ENCODE results near the gene PRRG3.
"Not testable (repeated sequence)": the region's sequence is repeated elsewhere in the genome, so short reads cannot be mapped to it uniquely, and the experiment has no call there.

PRRG3 gene

GRCh38 chrX:151694661-151695582, at the start of gene PRRG3:
PRRG3 (plus strand) TSS chrX:151695458; CDS start chrX:151698815, 3,357 bp downstream.
- Mint-ChIP-seq H3K27me3 (ENCODE audit: low read depth) (peaks cover 12% of the 10 kb centered on the region), H3K36me3 (ENCODE audit: low read depth) (no peaks in the 10 kb centered on the region), H3K4me3 (no peak within 1 kb of the TSS), H3K9me3 (no peaks in the 10 kb centered on the region), H3K4me1 (ENCODE audit: low read depth) (no peaks in the 10 kb centered on the region), H3K27ac (no peak within 1 kb of the TSS)

- Mint-ChIP-seq H3K27me3 (ENCODE audit: low read depth) (no peaks in the 10 kb centered on the region), H3K4me1 (ENCODE audit: low read depth) (no peaks in the 10 kb centered on the region), H3K4me3 (no peak overlapping the region), H3K9me3 (no peaks in the 10 kb centered on the region), H3K36me3 (ENCODE audit: low read depth) (no peaks in the 10 kb centered on the region), H3K27ac (no peak overlapping the region)
Measured at GRCh38 chrX:151675121-151675746, 20.0 kb upstream of the PRRG3 start.

GRCh38 chrX:151676196-151676595, 19.1 kb upstream of the PRRG3 start:
- H3K4me1 Mint-ChIP-seq (ENCODE audit: low read depth): no peaks in the 10 kb centered on the region
- no peaks in the 10 kb centered on the region for H3K27me3 Mint-ChIP-seq (ENCODE audit: low read depth)
- no peaks in the 10 kb centered on the region for H3K36me3 Mint-ChIP-seq (ENCODE audit: low read depth)

GRCh38 chrX:151679798-151680402, 15.4 kb upstream of the PRRG3 start:
- Mint-ChIP-seq H3K9me3 (no peaks in the 10 kb centered on the region), H3K4me3 (no peak overlapping the region), H3K4me1 (ENCODE audit: low read depth) (peaks cover 5% of the 10 kb centered on the region), H3K36me3 (ENCODE audit: low read depth) (no peaks in the 10 kb centered on the region), H3K27ac (no peak overlapping the region), H3K27me3 (ENCODE audit: low read depth) (peaks cover 9% of the 10 kb centered on the region)

More at GRCh38 chrX:151676196-151676595, 19.1 kb upstream of the PRRG3 start:
- H3K27ac Mint-ChIP-seq: no peak overlapping the region
- no peaks in the 10 kb centered on the region for H3K9me3 Mint-ChIP-seq
- no peak overlapping the region for H3K4me3 Mint-ChIP-seq

- Mint-ChIP-seq H3K4me1 (ENCODE audit: low read depth) (peaks cover 5% of the 10 kb centered on the region), H3K9me3 (no peaks in the 10 kb centered on the region), H3K4me3 (no peak overlapping the region), H3K36me3 (ENCODE audit: low read depth) (no peaks in the 10 kb centered on the region), H3K27ac (no peak overlapping the region), H3K27me3 (ENCODE audit: low read depth) (peaks cover 9% of the 10 kb centered on the region)
Measured at GRCh38 chrX:151680805-151681204, 14.5 kb upstream of the PRRG3 start.

GRCh38 chrX:151687635-151688034, 7.6 kb upstream of the PRRG3 start:
- H3K4me1 Mint-ChIP-seq (ENCODE audit: low read depth): peaks cover 5% of the 10 kb centered on the region
- no peak overlapping the region for H3K27ac Mint-ChIP-seq
- no peaks in the 10 kb centered on the region for H3K9me3 Mint-ChIP-seq
- no peak overlapping the region for H3K4me3 Mint-ChIP-seq
- H3K27me3 Mint-ChIP-seq (ENCODE audit: low read depth): peaks cover 9% of the 10 kb centered on the region
- H3K36me3 Mint-ChIP-seq (ENCODE audit: low read depth): no peaks in the 10 kb centered on the region

GRCh38 chrX:151688695-151689094, 6.6 kb upstream of the PRRG3 start:
- H3K4me3 Mint-ChIP-seq: no peak overlapping the region
- H3K27me3 Mint-ChIP-seq (ENCODE audit: low read depth): peaks cover 5% of the 10 kb centered on the region
- H3K36me3 Mint-ChIP-seq (ENCODE audit: low read depth): no peaks in the 10 kb centered on the region
- H3K27ac Mint-ChIP-seq: no peak overlapping the region
- H3K9me3 Mint-ChIP-seq: no peaks in the 10 kb centered on the region
- no peaks in the 10 kb centered on the region for H3K4me1 Mint-ChIP-seq (ENCODE audit: low read depth)

- Mint-ChIP-seq H3K4me1 (ENCODE audit: low read depth) (no peaks in the 10 kb centered on the region), H3K27me3 (ENCODE audit: low read depth) (peaks cover 12% of the 10 kb centered on the region), H3K27ac (no peak overlapping the region), H3K4me3 (no peak overlapping the region), H3K9me3 (no peaks in the 10 kb centered on the region), H3K36me3 (ENCODE audit: low read depth) (no peaks in the 10 kb centered on the region)
Measured at GRCh38 chrX:151692825-151693224, 2.4 kb upstream of the PRRG3 start.

- no peaks in the 10 kb centered on the region for H3K4me1 Mint-ChIP-seq (ENCODE audit: low read depth)
- no peak overlapping the region for H3K4me3 Mint-ChIP-seq
- no peaks in the 10 kb centered on the region for H3K9me3 Mint-ChIP-seq
- peaks cover 12% of the 10 kb centered on the region for H3K27me3 Mint-ChIP-seq (ENCODE audit: low read depth)
- no peaks in the 10 kb centered on the region for H3K36me3 Mint-ChIP-seq (ENCODE audit: low read depth)
- H3K27ac Mint-ChIP-seq: no peak overlapping the region
Measured at GRCh38 chrX:151694121-151694520, 1.1 kb upstream of the PRRG3 start.

GRCh38 chrX:151695583-151696340, 504 bp downstream of the PRRG3 start:
- Mint-ChIP-seq H3K4me3 (no peak overlapping the region), H3K4me1 (ENCODE audit: low read depth) (no peaks in the 10 kb centered on the region), H3K27me3 (ENCODE audit: low read depth) (peaks cover 12% of the 10 kb centered on the region), H3K9me3 (no peaks in the 10 kb centered on the region), H3K36me3 (ENCODE audit: low read depth) (no peaks in the 10 kb centered on the region), H3K27ac (no peak overlapping the region)

GRCh38 chrX:151697082-151697481, 1.8 kb downstream of the PRRG3 start:
- H3K27me3 Mint-ChIP-seq (ENCODE audit: low read depth): peaks cover 12% of the 10 kb centered on the region
- H3K4me1 Mint-ChIP-seq (ENCODE audit: low read depth); H3K36me3 Mint-ChIP-seq (ENCODE audit: low read depth); H3K27ac Mint-ChIP-seq; H3K9me3 Mint-ChIP-seq; H3K4me3 Mint-ChIP-seq: not testable (repeated sequence)

GRCh38 chrX:151697522-151697921, 2.3 kb downstream of the PRRG3 start:
- Mint-ChIP-seq H3K36me3 (ENCODE audit: low read depth) (no peaks in the 10 kb centered on the region), H3K9me3 (no peaks in the 10 kb centered on the region), H3K27me3 (ENCODE audit: low read depth) (peaks cover 12% of the 10 kb centered on the region), H3K4me1 (ENCODE audit: low read depth) (no peaks in the 10 kb centered on the region), H3K27ac (no peak overlapping the region), H3K4me3 (no peak overlapping the region)

- H3K4me1 Mint-ChIP-seq (ENCODE audit: low read depth): no peaks in the 10 kb centered on the region
- no peak overlapping the region for H3K4me3 Mint-ChIP-seq
- H3K9me3 Mint-ChIP-seq: no peaks in the 10 kb centered on the region
- H3K36me3 Mint-ChIP-seq (ENCODE audit: low read depth): no peaks in the 10 kb centered on the region
- H3K27ac Mint-ChIP-seq: no peak overlapping the region
- H3K27me3 Mint-ChIP-seq (ENCODE audit: low read depth): peaks cover 8% of the 10 kb centered on the region
Measured at GRCh38 chrX:151698485-151698884, 3.2 kb downstream of the PRRG3 start.

- no peak overlapping the region for H3K4me3 Mint-ChIP-seq
- no peak overlapping the region for H3K27ac Mint-ChIP-seq
- H3K27me3 Mint-ChIP-seq (ENCODE audit: low read depth): peaks cover 7% of the 10 kb centered on the region
- no peaks in the 10 kb centered on the region for H3K9me3 Mint-ChIP-seq
- H3K4me1 Mint-ChIP-seq (ENCODE audit: low read depth): no peaks in the 10 kb centered on the region
- H3K36me3 Mint-ChIP-seq (ENCODE audit: low read depth): no peaks in the 10 kb centered on the region
Measured at GRCh38 chrX:151699746-151700145, 4.5 kb downstream of the PRRG3 start.

Data from T-helper 1 cell treated with Interleukin-12 subunit alpha and Interleukin-12 subunit beta and Interleukin-4 antibody, amounts not matched to agents 30 μg/mL and 1 μg/mL, for 36 hours (primary cell).